Embryonic facial prominence (tissue), 1 donor: ENCODE measurements around the gene LRRC73.
"Not testable (repeated sequence)": the region's sequence is repeated elsewhere in the genome, so short reads cannot be mapped to it uniquely, and the experiment has no call there.

Source experiments
- DNase-seq: peaks from one replicate; pipeline ENCODE4 v3.0.0-alpha.2; 2016; ENCODE audit errors: extremely low spot score

LRRC73 gene

GRCh38 chr6:43493230-43493629, 16.9 kb downstream of the LRRC73 start:
- DNase-seq = no peak

GRCh38 chr6:43492673-43493072, 17.5 kb downstream of the LRRC73 start:
- DNase-seq = no peak

GRCh38 chr6:43491750-43492661, 18.1 kb downstream of the LRRC73 start:
- DNase-seq = no peak

DNA sequence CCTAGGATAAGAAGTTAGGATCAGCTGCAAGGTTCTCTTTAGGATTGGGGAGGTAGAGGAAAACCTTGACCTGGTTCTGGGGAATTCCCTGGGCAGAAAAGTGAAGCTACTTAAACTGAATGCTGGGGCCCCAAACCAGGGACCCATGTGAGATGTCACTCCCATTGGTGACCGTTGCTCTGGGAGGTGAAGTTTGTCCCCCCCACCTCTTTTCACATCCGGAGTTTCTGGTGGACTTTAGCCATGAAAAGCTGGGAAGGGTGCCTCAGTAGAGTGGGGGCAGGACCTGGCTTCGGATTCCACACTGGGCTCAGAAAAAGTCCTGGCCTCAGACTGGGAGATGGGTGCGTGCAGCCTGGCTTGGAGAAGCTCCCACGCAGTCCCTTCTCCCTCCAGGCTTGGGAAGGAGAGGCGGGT, 19.6 kb downstream of the LRRC73 start:
- no peak for DNase-seq

DNA sequence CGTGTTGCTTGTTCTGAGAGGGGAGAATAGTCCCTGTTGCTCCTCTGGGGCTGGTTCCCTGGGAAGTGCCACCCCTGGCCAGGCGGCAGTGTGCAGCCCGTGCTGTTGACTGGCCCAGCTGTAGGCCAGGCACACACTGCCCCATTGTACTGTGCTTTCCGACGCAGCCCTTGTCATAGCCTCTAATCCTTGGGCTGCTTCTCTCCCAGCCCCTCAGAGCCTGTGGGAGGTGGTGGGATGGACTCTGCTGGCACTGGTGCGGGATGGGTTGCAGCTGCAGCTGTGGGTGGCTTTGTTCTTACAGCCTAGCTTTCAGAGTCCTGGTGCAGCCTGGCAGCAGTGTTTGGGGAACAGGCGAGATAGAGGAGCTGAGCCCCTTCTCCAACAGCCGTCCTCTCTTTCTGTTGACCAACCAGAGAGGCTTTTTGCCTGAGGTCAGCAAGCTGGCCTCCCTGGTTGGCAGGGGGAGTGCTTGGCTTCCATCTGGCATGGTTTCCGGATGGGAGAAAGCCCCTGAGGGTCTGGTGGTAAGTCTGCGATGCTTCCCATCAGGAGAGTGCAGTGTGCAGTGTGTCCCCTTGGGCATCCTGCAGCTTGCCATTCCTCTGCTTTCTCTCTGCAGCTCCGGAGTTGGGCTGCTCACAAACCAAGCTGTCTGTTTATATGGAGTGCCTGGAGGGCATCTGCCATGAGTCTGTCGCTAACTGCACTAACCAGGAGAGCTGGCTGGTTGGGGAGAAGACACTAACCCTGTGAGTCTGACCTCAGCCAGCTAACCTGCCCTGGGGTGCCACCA, 20.7 kb downstream of the LRRC73 start:
- no peak for DNase-seq

GRCh38 chr6:43488667-43489276, 21.4 kb downstream of the LRRC73 start:
- DNase-seq = no peak

DNA sequence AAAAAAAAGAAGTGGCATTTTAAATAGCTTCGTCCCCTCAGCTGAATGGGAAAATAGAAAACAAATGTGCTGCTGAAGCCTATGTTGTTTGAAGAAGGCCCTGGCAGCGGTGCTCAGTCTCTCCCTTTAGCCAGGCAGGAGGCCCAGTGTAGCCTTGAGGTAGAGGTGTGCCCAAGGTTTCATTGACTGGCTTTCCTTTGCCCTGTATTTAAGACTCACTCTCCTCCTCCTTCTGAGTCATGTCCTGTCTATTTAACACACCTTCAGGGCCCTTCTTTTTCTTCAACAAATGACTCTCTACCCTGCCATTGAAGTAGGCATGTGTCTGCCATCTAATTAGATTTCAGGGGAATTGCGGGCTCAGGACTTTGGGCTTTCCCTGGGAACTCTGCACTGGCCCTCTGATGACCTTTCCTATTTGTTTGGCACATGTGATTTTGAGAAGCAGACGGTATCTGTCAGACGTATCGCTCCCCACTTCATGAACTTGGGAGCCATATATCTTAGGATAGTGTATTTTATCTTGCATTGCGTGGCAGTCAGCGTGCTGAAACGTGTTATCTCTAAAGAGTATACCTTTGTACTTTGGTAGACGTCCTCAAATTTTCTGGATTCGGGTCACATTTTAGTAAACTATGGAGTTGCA, 28.4 kb downstream of the LRRC73 start:
- no peak for DNase-seq

DNA sequence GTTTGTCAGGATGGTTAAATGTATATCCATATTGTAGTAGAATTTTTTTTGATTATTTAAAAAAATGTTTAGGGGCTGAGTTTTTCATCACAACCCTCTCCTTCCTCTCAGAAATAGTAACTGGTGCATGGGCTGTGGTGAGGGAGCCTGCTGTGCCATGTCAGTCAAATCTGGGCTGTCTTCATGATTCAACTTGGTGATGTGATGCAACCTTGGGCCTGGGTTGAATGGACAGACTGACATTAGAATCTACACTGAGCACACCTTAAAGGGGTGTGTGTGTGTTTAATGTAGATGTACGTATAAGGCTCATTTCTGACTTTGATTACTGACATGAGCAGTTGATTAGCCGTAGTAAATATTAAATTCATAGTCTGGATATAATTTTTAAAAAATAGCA, 29.1 kb downstream of the LRRC73 start:
- no peak for DNase-seq

GRCh38 chr6:43478008-43478372, 32.2 kb downstream of the LRRC73 start:
- no peak for DNase-seq

DNA sequence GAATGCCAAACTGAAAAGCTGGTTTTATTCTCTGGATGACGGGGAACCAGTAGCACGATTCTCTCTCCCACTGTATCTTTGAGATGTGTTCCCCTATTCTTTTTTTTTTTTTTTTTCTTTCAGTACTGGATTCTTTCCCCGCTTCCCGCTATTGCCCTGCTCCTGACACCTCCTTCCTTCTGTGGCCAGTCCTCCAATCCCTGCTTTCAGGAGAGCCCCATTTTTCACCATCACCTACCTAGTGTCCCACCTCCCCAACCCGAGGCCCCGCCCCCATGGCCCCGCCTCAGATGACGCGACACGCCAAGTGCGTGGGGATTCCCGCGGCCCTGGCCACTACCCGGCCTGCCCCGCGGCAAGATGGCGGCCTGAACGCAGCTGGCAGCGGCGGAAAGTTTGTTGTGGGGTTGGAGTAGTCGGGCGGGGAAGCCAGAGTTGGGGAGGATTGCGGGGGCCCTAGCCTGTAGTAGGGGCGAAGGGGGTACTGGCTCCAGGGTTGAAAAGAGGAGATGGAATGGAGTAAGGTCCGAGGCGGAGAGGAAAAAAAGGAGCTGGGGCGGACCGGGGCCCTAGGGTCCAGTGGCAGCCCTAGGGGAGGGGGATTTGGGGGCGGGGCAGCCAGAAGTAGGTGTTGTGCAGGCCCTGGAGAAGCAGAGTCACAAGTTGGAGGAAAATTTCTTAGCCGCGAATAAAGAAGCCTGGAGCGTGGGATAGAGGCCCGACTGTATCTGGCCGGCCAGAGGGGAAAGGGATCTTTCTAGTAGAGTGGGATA, 32.7 kb downstream of the LRRC73 start, which contains the start of gene TJAP1:
Gene TJAP1 (plus strand): TSS at position 336 of the 773 bp plus-strand sequence. CDS start 21,432 bp downstream, outside the sequence.
- DNase-seq = peak; percentile 76

GRCh38 chr6:43476746-43477145, 33.4 kb downstream of the LRRC73 start:
- no peak for DNase-seq

DNA sequence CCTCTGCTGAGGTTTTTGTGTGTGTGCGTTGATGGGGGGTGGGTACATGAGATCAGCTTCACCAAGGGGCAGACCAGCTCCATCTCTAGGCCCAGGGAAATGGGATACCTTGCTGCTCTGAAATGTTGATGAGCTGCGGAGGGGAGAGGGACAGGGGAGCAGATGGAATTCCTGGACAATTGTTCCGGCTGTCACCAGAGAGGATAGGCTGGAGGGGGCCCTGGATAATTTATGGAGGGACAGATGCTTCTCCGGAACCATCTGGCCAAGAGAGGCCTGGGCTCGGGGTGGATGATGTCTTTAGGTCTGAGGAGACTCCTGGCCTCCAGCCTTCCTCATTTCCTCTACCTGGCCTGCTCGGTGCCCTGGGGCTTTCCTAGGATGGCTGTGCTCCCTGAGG, 34.6 kb downstream of the LRRC73 start:
- no peak for DNase-seq

GRCh38 chr6:43472515-43472914, 37.6 kb downstream of the LRRC73 start:
- DNase-seq = no peak

- DNase-seq = no peak
These were observed 38.7 kb downstream of the LRRC73 start for GRCh38 chr6:43471399-43471798.

- no peak for DNase-seq
These were observed 40.2 kb downstream of the LRRC73 start for GRCh38 chr6:43469947-43470346.

GRCh38 chr6:43468748-43469681, 41.1 kb downstream of the LRRC73 start:
- no peak for DNase-seq

GRCh38 chr6:43468240-43468639, 41.9 kb downstream of the LRRC73 start:
- no peak for DNase-seq

DNA sequence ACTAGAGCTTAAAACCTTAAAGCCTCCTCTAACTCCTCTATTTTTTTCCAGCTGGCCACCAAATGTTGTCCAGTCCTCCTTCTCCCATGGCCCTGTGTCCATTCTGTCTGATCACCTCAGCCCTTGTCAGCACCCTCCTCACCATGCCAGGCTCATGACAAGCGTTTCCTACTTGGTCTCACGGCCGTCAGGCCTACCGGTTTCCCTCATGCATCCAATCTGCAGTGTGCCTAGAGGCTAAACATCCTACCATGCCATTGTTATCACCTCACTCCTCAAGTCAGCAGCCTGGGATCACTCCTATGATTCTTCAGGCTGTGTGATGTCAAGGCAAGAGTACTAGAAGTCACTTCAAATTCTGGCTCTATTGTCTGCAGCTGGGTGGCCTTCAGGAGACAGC, 42.4 kb downstream of the LRRC73 start:
- no peak for DNase-seq

- DNase-seq = not testable (repeated sequence)
These were observed 42.9 kb downstream of the LRRC73 start for GRCh38 chr6:43467265-43467664.

- no peak for DNase-seq
These were observed 44.2 kb downstream of the LRRC73 start for GRCh38 chr6:43465948-43466347.
